HG02884 (cell line): ENCODE measurements around the gene WASHC3.
A peak's percentile ranks its signal among the peaks of the same experiment; 100 is the strongest.

Experiments
- ATAC-seq: cut with Tn5 transposase; IDR thresholded peaks from one replicate; pipeline ENCODE4 v1.9.1; 2021; ENCODE audit warnings: mild to moderate bottlenecking, moderate library complexity; ENCODE audit not compliant: unreplicated experiment

Gene WASHC3

GRCh38 chr12:101982307-101982706, 79.5 kb downstream of the WASHC3 start:
- ATAC-seq = no peak

GRCh38 chr12:101981868-101982267, 79.9 kb downstream of the WASHC3 start:
- ATAC-seq = no peak

GRCh38 chr12:101968770-101969169, 93.0 kb downstream of the WASHC3 start:
- no peak for ATAC-seq

- ATAC-seq = peak; percentile 59
These were observed 94.3 kb downstream of the WASHC3 start for GRCh38 chr12:101967506-101967905.

GRCh38 chr12:101966496-101966895, 95.3 kb downstream of the WASHC3 start:
- ATAC-seq = no peak

- no peak for ATAC-seq
These were observed 98.1 kb downstream of the WASHC3 start for GRCh38 chr12:101963697-101964096.
